HG02943 (cell line): ENCODE data around the gene UTP4.

Source experiments
- ATAC-seq: cut with Tn5 transposase; IDR thresholded peaks from one replicate; pipeline ENCODE4 v1.9.1; 2021; ENCODE audit warnings: mild to moderate bottlenecking, low read depth, moderate library complexity; ENCODE audit not compliant: unreplicated experiment

The UTP4 gene

DNA sequence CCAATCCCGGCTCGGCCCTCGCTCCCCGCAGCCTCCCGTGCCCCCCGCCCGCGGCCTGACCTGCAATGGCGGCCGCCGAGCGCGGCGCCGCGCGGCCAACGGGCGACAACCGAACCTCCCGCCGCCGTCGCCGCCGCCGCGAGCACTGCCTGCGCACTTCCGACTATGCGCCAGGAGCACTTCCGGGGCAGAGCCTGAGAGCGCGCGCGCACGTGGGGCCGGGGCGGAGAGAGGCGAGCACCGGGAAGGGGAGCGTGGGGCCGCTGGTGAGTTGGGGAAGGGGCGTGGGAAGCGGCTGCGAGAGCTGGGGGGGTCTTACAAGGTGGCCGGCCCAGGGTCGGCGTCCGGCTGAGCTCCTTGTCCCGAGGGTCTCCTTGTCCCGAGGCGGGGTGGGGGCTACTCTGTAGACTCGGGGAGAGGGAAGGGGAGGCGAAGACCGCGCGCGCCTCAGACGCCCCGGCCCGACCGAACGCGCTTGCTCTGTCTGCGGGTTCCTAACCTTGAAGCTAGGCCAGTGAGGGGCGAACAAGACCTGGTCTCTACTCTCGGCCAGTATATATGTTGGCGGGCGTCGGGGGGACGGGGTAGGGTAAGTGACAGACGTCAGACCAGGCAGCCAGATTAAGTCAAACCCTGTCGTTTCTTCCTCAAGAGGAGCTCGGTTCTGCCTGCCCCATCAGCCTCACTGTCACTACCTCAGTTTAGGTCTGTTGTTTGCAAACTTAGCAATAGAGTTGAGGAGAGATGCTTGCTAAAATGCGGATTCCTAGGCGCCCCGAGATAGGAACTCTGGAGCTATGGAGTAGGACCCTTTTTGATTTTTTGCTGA is at the start of gene UTP4, which contains the start of gene CHTF8:
Gene UTP4 (plus strand): TSS at position 226 of the 829 bp plus-strand sequence. CDS start 811 bp downstream, outside the sequence.
Gene CHTF8 (minus strand): TSS at position 165 of the 829 bp plus-strand sequence. CDS start 11,130 bp downstream, outside the sequence.
- ATAC-seq, result peak; percentile 87

- no peak for ATAC-seq
These were observed 49.0 kb upstream of the UTP4 start for GRCh38 chr16:69083306-69083941.

DNA sequence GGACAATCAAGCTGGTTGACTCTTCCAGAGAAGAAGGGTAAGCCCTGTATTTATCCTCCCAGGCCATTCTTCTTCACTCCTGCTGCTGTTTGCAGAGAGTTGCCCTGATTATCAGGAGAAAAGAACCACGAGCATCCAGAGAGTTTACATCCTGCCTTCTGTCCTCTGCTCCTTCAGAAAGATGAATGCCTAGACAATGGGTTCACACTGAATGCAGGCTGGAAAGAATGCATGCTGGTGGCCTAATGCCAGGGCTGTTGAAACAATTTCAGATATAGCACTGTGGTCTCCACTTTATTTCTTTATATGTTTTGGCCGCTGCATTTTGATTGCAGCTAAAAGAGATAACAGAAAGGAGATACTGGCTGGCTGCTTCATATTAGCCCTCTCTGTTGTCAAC is 48.2 kb upstream of the UTP4 start:
- ATAC-seq, result no peak

DNA sequence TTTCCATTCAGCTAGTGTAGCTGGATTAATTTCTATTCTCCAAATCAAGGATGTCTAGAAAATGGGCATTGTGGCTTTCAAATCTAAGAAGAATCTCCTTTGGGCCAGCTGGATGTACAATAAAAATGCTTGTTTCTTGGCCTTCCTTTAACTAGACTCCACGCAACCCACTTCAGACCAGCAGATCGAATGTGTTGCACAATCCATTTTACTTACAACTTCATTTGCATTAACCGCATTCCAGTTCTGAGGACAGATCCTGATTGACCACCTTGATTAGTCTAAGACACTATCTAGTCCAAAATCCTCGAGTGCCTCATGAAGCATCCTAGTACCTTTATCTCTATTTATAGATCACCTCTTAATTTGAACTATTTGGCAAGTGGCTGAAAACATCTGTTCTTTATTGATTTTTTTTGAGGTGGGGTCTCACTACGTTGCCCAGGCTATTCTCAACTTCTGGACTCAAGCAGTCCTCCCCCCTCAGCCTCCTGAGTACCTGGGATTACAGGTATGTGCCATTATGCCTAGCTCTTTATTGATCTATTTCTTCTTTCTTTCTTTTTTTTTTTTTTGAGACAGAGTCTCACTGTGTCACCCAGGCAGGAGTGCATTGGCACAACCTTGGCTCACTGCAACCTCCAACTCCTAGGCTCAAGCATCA is 47.3 kb upstream of the UTP4 start:
- no peak for ATAC-seq

DNA sequence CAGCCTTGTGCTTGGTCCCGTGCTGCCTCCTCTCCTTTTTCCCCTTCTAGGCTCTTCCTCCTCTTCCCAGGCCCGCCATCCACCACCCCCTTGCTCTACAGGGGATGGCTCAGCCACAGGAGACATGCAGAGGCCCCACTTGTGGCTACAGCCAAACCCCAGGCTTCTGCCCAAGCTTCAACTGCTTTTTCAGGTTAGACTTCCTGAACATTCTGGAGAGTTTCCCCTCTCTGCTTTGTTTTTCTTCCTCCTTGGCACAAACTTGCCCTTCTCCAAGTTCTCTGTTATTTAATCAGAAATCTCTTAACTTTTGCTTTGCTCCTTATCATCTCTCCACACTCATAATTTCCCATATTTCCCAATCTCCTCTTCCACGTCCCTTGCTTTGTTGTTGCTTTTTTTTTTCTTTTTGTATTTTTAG is 45.3 kb upstream of the UTP4 start:
- ATAC-seq, result no peak

DNA sequence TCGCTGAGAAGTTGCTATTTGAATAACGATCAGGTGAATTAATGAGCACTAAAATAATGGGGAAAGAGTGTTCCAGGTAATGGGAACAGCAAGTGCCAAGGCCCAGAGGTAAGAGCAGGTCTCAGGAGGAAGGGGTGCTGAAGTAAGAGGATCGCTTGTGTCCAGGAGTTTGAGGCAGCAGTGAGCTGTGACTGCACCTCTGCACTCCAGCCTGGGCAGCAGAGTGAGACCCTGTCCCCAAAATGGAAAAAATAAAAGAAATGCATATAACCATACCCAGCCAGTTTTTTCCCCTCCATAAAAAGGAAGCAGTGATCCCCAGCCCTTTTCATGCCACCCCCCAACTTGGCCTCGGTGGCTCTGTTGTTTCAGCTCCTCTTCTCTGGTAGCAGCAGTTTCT is 43.8 kb upstream of the UTP4 start:
- ATAC-seq, result no peak

DNA sequence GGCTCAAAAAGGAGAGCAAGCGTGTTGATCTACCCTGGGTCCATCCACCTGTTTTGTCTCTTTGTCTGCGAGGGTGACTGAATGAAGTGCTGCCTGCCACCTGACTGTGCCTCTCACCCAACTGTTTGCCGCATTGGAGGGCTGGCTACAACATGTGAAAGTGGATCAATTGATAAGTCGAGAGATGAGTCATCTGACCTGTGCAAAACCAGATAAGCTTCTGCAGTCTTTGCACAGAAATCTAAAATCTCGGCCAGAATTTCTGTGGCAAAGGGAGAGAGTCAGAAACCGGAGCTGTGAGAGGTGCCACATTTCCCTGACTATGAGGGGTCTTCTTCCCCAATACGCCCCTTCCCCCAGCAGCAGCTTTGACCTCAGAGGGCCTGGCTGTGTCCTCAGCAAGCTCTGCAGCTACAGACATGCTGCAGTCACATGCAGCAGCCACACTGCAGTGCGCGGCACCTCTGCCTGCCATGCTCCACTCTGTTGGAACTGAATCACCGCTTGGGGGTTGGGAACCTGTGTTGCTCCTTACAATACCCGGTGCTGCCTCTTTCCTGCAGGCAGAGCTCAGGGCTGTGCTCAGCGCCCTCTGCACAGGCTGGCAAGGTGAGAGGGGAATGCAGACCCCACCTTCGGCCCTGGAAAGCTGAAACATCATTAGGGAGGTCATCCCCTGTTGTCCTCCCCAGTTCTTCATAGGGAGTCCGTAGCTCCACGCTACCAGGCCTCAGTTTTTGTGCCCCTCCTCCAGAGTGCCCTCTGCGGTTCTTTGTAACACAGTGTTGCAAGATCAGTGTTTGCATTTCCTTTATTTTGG is 43.1 kb upstream of the UTP4 start:
- ATAC-seq, result no peak

- no peak for ATAC-seq
These were observed 38.5 kb upstream of the UTP4 start for GRCh38 chr16:69093974-69094373.

- ATAC-seq, result no peak
These were observed 37.9 kb upstream of the UTP4 start for GRCh38 chr16:69094501-69094900.

DNA sequence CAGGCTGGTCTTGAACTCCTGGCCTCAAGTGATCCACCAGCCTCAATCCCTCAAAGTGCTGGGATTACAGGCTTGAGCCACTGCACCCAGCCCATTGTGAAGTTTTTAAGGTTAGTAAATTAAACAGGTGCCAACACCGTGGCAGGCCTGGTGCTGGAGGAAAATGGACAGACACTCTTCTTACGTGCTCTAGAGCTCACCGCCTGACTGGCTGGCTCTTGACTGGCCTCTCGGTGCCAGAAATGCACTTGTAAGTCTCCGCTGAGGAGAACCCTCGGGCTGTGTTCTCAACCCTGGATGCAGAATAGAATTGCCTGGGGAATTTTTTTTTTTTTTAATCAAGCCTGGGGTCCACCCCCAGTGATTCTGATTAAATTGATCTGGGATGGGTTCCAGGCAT is 37.3 kb upstream of the UTP4 start:
- ATAC-seq, result no peak

DNA sequence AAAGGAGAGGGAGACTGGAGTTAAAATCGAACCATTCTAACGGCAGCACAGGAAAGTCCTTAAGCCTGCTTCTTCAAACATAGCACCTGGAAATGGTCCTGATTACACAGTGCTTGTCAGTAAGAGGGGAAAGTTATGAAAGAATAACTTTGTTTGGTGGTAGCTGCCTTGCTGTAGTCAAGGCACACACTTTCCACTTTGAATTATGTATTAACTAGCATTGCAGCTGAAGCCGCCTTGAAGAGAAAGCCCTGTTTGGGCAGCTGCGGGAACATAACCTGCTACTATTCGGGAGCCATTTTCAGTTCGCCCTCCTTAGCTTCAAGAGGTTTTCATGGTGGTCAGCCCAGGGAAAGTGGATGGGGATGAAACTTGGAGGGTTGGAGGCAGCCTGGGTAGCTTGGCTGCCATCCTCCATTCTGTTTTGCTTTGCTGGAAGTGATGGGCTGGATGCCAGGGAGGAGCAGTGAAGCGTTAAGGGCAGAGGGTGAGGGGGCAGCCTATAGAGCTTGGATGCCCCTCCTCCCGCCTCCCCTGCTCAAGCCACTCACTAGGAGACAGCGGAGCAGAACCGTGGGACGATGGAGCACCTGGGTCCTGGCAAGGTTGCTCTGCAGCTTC is 32.3 kb upstream of the UTP4 start:
- no peak for ATAC-seq

DNA sequence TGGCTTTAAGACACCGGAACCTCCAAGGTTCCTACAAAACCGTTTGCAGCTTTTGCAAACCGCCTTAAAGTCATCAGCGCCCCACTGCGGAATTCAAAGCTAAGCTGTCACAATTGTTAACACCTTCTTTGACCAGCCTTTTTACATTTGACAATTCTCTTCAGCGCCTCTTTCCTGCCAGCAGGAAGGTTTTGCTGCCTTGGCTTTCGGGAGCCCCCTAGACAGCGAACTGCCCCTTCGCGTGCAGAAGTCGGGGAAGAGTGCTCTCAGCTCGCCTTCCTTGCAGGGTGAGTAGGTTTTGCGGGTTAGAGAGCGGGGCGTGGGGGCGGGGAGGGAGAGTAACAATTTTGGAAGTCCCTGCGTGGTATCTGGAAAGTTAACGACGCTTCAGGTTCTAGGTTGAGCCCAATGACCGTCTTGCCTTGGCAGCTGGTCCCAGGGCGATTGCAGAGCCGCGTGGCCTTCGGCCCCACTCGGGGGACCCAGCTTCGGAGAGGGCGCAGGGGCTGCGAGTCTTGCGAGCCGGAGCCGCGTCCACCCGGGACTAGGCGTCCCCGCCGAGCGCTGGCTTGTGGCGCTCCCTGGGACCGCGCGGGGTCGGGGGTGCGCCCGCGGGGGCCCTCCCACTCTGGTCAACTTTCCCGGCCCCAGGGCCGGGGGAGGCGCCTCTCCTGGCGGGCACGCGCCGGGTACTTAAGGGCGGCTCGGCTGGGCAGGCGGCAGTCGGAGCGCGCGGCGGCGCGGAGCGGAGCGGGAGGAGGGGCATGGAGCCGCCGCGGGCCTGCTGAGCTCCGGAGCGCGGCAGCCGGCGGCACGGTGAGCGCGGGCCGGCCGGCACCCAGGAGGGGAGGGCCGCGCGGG is 26.7 kb upstream of the UTP4 start, which contains the start of gene HAS3:
Gene HAS3 (plus strand): TSS at position 153 of the 861 bp plus-strand sequence. CDS start 3,743 bp downstream, outside the sequence.
- ATAC-seq, result no peak

DNA sequence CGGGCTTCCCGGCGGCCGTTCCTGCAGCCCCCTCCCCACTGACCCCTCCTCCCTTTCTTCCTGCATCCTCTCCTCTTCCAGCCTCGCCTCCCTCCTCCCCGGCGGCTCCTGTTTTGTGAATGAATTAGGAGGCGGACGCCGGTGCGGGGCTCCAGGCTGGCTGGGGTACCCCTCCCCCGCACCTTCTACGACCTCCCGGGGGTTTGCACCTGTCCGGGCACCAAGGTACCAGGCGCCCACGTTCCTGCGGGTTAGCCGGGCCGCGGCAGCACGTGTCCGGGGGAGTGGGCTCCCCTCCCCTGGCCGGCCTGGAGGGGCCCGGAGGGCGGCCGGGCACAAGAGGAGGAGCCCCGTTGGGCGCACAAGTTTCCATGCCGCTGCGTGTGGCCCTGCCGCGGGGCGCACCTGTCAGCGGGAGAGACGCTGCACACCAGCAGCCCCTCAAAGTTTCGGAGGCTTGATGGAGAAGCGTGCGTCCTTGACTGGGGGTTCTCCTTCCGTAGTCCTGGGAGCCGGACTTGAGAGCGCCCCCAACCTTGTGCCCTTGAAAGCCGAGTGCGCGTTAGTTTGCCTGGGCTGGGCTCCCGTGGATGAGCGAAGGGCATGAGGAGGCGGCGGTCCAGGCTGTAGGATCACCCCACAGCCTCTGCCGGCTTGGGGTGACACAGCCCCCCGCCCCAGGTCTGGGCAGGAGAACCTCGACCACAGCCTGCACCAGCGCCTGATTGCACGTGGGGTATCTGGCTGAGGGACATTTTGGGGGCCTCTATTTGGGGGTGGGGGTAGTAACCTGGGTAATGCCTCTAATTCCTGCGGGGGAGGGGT is 25.7 kb upstream of the UTP4 start:
- no peak for ATAC-seq

DNA sequence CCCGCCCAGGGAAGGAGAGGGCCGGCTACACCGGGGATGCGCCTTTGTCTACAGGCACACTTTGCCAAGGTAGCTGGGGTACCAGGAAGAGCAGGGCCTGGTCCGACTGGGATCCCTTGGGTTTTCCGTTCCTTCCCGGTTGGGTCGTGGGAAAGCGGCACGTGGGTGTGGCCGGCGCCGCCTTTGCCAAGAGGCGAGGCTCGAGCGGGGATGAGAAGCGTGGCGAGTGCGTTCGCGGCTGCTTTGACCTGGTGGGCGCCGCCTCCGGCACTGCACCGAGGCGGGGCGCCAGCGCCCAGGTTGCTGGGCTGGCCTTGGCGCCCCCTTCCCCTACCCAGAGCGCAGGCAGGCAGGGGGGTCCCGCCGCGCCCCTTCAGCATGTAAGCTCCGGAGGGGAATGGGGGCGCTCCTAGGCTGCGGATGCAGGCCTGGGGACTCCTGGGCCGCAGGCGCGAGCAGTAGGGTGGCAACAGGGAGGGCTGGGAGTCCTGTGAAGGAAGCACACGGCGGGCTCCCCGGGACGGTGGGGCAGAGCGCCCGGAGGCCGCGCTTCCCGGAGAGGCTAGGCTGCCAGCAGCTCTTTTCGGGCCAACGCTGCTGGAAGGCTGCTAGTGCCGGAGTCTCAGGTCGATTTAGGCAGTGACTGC is 25.0 kb upstream of the UTP4 start:
- ATAC-seq, result no peak

- ATAC-seq, result no peak
These were observed 24.2 kb upstream of the UTP4 start for GRCh38 chr16:69108064-69108904.

- no peak for ATAC-seq
These were observed 23.6 kb upstream of the UTP4 start for GRCh38 chr16:69108905-69109252.
